Measurements from ENCODE around the gene ARL15. TPM values are rescaled to one million over a fixed set of nuclear protein-coding genes. Genes with fewer than 3 reads are reported as not detected.

ARL15 gene
- total and polyA plus RNA-seq, 2 of the 4 experiments (the other 2 are of a cell fraction), result 7.3 to 19.2 TPM

GRCh38 chr5:54206580-54207229, 103.7 kb downstream of the ARL15 start:
- POLR2A ChIA-PET (ENCODE audit: unreplicated experiment), result no interaction called here
- 83% methylated on average over 1 of the region's 7 CpGs; no CpG with 5 or more reads in 1 of the 2 experiments for WGBS, 2 experiments (ENCODE audit: extremely low coverage in 2 of 2, insufficient read length in 1 of 2)
- DNase-seq, result no peak

More at GRCh38 chr5:54206580-54207229, 103.7 kb downstream of the ARL15 start:
- intact Hi-C loops (cut with micrococcal nuclease) (no loop called here), in situ Hi-C loops (cut with MboI; ENCODE audit: low sequenced_read_pairs) (loop anchor here (25.0 kb wide), 1 partner anchor 1244 kb away; no protein-coding TSS in a partner anchor), dilution Hi-C loops (cut with HindIII; ENCODE audit: low sequenced_read_pairs, unreplicated experiment) (no loop called here)
- no peak overlapping the region for H3K56ac ChIP-seq (ENCODE audit: extremely low read depth, insufficient read depth, low read length)
- ATAC-seq (ENCODE audit: low read depth), result no peak
- peaks cover 0 to 4% of the 10 kb centered on the region in 2 experiments; a peak in 1 of 4 replicates for H3K79me1 ChIP-seq (ENCODE audit: low read depth in 1 of 2, low read length in 2 of 2)
- H2BK15ac ChIP-seq (ENCODE audit: low read depth, low read length), result no peak overlapping the region
- H2AK9ac ChIP-seq (replicated peaks; ENCODE audit: low read depth, low read length, poor library complexity), result no peak overlapping the region
- no peaks in the 10 kb centered on the region for H3K9me1 ChIP-seq (ENCODE audit: insufficient read depth, low read length)
- H4K91ac ChIP-seq (ENCODE audit: insufficient read depth, low read depth, low read length), result no peak overlapping the region
- no peak overlapping the region for H3K23ac ChIP-seq (ENCODE audit: low read depth, low read length)
- H2BK5ac ChIP-seq (ENCODE audit: low read depth, low read length, poor library complexity, severe bottlenecking), result no peak overlapping the region
- no peaks in the 10 kb centered on the region for H3K4me1 ChIP-seq (ENCODE audit: control insufficient read depth, insufficient read depth, low read length)
- H3K27ac ChIP-seq (ENCODE audit: insufficient read depth, low read length), result no peak overlapping the region
- no peaks in the 10 kb centered on the region for H3K36me3 ChIP-seq (ENCODE audit: control insufficient read depth, insufficient read depth, low read length)
- no peak overlapping the region for H3K4ac ChIP-seq (ENCODE audit: low read depth, low read length)
- H4K20me1 ChIP-seq (ENCODE audit: insufficient read depth, low read length), result no peaks in the 10 kb centered on the region
- H2BK120ac ChIP-seq (ENCODE audit: low read depth, low read length), result no peak overlapping the region
- H3K4me2 ChIP-seq (ENCODE audit: low read depth, low read length), result no peak overlapping the region
- CTCF ChIA-PET, result no interaction called here
- no TSS peak for BruUV-seq (replicated peaks)
- H2AK5ac ChIP-seq (ENCODE audit: low read depth, low read length), result no peak overlapping the region
- TF ChIP-seq RAD21 (IDR thresholded peaks at IDR 0.05; ENCODE audit: low read length), result no peak
- H4K5ac ChIP-seq (ENCODE audit: low read depth, low read length), result no peak overlapping the region
- H3K18ac ChIP-seq (ENCODE audit: low read depth, low read length), result no peak overlapping the region
- no peak overlapping the region for H2BK20ac ChIP-seq (ENCODE audit: low read depth, low read length)
- no peak overlapping the region for H3K4me3 ChIP-seq (ENCODE audit: insufficient read depth, low read depth, low read length)
- H2AFZ ChIP-seq (replicated peaks; ENCODE audit: low read length, poor library complexity), result no peak overlapping the region
- H3K27me3 ChIP-seq (ENCODE audit: control insufficient read depth, insufficient read depth, low read length), result no peaks in the 10 kb centered on the region
- H3K14ac ChIP-seq (replicated peaks; ENCODE audit: low read depth, low read length), result no peak overlapping the region
- H3K9ac ChIP-seq (ENCODE audit: low read depth, low read length), result no peak overlapping the region
- H3K9me3 ChIP-seq (ENCODE audit: control insufficient read depth, insufficient read depth, low read length), result peaks cover 2% of the 10 kb centered on the region; the same call in 1 of the 2 replicates
- no peak overlapping the region for H4K8ac ChIP-seq (ENCODE audit: low read depth in 2 of 2, low read length in 2 of 2)
